Activated T-helper 2 cell treated with anti-CD3 and anti-CD28 coated beads, Interferon-gamma antibody, Interleukin-2, Interleukin-4, amounts not matched to agents 10 μg/mL and 5 μg/mL and 100 μg/mL, durations not matched to agents 14 hours and 24 hours and 36 hours (primary cell): ENCODE data around the gene TRAFD1. TPM values are rescaled to one million over a fixed set of nuclear protein-coding genes. Genes with fewer than 3 reads are reported as not detected.
"Not testable (repeated sequence)": the region's sequence is repeated elsewhere in the genome, so short reads cannot be mapped to it uniquely, and the experiment has no call there.

Experiments used
- DNase-seq: peaks from one replicate; pipeline ENCODE4 v3.0.0; 2021; ENCODE audit warnings: low spot score
- H3K27ac Mint-ChIP-seq: one replicate; pipeline ENCODE4 v1.8.0; 2021; ENCODE audit warnings: mixed read lengths
- H3K27me3 Mint-ChIP-seq: one replicate; pipeline ENCODE4 v1.8.0; 2021; ENCODE audit warnings: low read depth, mixed read lengths
- H3K36me3 Mint-ChIP-seq: one replicate; pipeline ENCODE4 v1.8.0; 2021; ENCODE audit warnings: low read depth, mixed read lengths
- H3K4me1 Mint-ChIP-seq: one replicate; pipeline ENCODE4 v1.8.0; 2021; ENCODE audit warnings: low read depth, mixed read lengths
- H3K4me3 Mint-ChIP-seq: one replicate; pipeline ENCODE4 v1.8.0; 2021; ENCODE audit warnings: low read depth, mild to moderate bottlenecking, moderate library complexity, mixed read lengths
- H3K9me3 Mint-ChIP-seq: one replicate; pipeline ENCODE4 v1.8.0; 2021; ENCODE audit warnings: mixed read lengths
- intact Hi-C: fragments of 100-400 bp; cut with micrococcal nuclease; formaldehyde crosslinking; loops from one replicate; pipeline ENCODE4 v1.15.1; 2023
- total RNA-seq: library from RNA; stranded (reverse); gene quantifications from 2 replicates; pipeline ENCODE4 v1.2.3, GENCODE V29; 2022

TRAFD1 gene, protein sequence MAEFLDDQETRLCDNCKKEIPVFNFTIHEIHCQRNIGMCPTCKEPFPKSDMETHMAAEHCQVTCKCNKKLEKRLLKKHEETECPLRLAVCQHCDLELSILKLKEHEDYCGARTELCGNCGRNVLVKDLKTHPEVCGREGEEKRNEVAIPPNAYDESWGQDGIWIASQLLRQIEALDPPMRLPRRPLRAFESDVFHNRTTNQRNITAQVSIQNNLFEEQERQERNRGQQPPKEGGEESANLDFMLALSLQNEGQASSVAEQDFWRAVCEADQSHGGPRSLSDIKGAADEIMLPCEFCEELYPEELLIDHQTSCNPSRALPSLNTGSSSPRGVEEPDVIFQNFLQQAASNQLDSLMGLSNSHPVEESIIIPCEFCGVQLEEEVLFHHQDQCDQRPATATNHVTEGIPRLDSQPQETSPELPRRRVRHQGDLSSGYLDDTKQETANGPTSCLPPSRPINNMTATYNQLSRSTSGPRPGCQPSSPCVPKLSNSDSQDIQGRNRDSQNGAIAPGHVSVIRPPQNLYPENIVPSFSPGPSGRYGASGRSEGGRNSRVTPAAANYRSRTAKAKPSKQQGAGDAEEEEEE
- total RNA-seq: 34.7 and 37.5 TPM in 2 replicates

DNA sequence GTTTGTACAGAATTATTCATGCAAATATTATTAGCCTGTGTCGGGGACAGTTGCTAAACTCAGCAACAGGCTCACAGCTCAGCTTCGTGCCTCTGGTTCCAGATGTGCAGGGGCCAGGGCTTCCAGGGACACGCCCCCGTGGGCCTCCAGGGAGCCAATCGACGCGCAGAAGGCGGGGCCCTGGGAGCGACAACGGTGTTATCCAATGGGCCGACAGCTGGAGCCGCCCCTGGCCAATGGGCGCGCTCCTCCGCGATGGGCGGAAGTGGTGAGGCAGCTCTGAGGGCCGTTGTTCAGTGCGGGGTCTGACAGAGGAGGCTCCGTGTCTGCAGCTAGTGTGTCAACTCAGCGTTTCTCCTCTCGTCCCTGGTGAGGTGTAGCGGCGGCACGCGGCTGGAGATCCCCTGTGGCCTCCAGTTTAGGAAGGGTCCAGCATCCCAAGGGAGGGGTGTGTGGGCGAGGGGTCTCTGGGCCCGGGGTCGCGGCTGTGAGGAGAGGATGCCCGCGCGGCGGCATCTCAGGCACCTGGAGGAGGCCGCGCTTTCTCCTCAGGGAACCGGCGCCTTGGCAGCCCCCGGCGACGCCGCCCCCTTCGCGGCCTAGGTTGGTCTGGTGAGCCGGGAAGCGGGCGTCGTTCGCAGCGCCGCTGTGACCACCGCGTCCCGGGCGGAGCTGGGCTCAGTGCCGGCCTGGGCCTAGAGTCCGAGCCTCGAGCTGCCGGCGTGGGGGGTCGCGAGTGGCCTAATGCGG is at the start of gene TRAFD1:
Gene TRAFD1, plus strand, starts transcription at position 311 of the 750 bp plus-strand sequence. CDS start 4,963 bp downstream, outside the sequence.
- H3K36me3 Mint-ChIP-seq: peaks cover 10% of the 10 kb centered on the region
- peak; percentile 99 for DNase-seq
- peak within 1 kb of the TSS; percentile 81 for H3K27ac Mint-ChIP-seq
- peaks cover 33% of the 10 kb centered on the region for H3K4me1 Mint-ChIP-seq
- peaks cover 4% of the 10 kb centered on the region for H3K27me3 Mint-ChIP-seq
- intact Hi-C loops: loop anchor here (1.0 to 10.0 kb wide), 3 partner anchors 17 to 438 kb away; partner anchors contain the start of genes ACAD10, BRAP, MAPKAPK5 and NAA25
- H3K4me3 Mint-ChIP-seq: peak within 1 kb of the TSS; percentile 88
- no peaks in the 10 kb centered on the region for H3K9me3 Mint-ChIP-seq

DNA sequence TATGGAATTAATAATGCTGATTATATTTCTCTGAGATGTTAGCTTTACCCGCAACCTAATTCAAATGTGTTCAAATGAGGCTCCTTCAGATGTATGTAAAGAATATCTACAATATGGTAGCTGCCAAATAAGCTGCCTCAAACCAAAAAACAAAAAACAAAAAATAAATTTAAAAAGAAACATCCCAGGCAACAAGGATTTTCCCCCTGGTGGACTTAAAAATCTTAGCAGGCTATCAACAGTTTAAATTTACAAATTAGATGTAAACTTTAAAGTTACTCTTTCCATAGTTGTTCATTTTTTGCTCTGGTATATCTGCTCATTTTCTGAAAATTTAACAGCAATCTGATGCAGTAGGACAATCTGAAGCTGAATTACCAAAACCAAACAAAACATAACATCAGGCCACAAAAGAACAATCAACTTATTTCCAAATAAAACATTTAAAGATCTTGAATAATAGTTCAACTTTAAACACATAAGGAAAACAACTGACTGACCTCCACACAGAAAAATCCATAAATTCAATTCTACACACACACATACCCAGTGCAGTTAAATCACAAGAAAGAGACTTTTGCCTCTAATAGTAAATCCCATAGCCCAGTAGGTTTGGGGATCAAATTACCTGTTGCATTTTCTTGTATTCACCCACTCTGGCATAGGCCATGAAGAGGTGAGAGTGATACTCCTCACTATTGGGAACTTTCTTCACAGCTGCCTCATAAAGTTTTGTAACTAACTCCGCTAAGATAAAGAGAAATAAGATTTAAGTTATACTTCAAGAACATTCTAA is 38.1 kb upstream of the TRAFD1 start:
- no peak overlapping the region for H3K4me3 Mint-ChIP-seq
- H3K27ac Mint-ChIP-seq: peak overlapping the region; percentile 3
- DNase-seq: no peak
- H3K4me1 Mint-ChIP-seq: peaks cover 23% of the 10 kb centered on the region
- H3K27me3 Mint-ChIP-seq: no peaks in the 10 kb centered on the region
- intact Hi-C loops: no loop called here
- H3K36me3 Mint-ChIP-seq: peaks cover 67% of the 10 kb centered on the region
- no peaks in the 10 kb centered on the region for H3K9me3 Mint-ChIP-seq

DNA sequence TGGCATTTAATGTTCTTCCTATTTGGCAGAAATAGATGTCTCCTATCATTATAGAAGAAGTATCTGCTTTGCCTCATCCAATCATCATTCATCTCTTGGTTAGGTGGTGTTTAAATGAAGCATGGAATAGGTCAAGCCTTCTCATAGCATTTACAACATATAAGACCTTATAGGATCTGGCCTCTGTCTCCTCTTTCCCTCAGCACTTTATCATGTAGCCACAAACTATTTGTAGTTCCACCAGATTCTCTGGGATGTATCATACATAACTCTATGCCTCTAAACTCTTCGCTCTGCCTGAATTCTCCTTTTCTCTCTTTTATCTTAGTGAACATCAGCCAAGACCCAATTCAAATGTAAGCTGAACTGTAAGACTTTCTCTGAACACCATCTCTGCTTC is 37.5 kb upstream of the TRAFD1 start:
- DNase-seq: no peak
- Mint-ChIP-seq H3K27ac (peak overlapping the region; percentile 3), H3K36me3 (peaks cover 69% of the 10 kb centered on the region), H3K27me3 (no peaks in the 10 kb centered on the region), H3K4me3 (no peak overlapping the region), H3K4me1 (peaks cover 21% of the 10 kb centered on the region), H3K9me3 (no peaks in the 10 kb centered on the region)
- intact Hi-C loops: no loop called here

DNA sequence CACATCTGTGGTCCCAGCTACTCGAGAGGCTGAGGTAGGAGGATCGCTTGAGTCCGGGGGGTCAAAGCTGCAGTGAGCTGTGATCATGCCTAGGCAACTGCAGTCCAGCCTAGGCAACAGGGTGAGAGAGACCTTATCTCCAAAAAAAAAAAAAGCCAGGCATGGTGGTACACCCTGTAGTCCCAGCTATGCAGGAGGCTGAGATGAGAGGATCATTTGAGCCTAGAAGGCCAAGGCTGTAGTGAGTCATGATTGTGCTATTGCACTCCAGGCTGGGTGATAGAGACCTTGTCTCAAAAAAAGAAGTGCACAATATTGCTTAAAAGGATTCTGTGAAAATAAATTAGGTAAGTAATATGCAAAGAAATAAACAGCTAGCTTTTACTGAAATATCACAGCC is 33.8 kb upstream of the TRAFD1 start:
- DNase-seq: no peak
- Mint-ChIP-seq H3K27me3 (no peaks in the 10 kb centered on the region), H3K4me3 (no peak overlapping the region), H3K9me3 (no peaks in the 10 kb centered on the region), H3K36me3 (peaks cover 73% of the 10 kb centered on the region), H3K27ac (no peak overlapping the region), H3K4me1 (peaks cover 20% of the 10 kb centered on the region)
- intact Hi-C loops: no loop called here

DNA sequence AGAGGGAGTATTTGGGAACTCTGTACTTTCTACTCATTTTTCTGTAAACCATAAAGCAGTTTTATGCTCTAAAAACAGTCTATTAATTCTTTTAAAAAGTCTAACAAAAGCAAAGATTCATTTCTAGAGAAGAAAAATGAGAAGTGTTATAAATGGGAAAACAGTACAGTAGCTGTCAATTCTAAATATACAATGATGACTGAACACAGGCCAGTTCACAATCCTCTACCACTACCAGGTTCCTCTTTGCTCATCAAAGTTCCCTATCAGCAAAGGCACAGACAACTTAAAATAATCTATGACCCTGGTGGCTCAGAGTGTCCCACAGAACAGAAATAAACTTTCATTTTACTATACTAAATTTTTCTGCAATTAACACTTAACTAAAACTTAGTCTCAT is 29.3 kb upstream of the TRAFD1 start:
- no peaks in the 10 kb centered on the region for H3K27me3 Mint-ChIP-seq

DNA sequence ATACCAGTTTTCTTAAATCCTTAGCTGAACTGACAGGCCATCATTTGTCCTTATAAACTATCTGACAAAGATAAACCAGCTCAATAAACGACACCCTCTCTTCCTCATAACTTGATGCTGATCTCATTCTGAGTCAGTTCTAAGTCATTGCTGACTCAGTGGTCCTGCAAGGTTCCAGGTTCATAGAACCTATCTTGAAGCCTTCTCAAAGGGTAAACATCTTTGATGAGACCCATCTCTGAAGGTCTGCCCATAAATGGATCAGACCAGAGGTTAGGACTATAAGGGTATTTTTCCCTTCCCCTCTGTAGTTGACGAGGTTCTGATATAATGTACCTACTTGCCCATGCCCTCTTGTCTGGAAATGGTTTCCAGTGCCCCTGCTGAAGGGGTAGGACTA is 28.7 kb upstream of the TRAFD1 start:
- Mint-ChIP-seq H3K36me3 (peaks cover 74% of the 10 kb centered on the region), H3K9me3 (no peaks in the 10 kb centered on the region), H3K27me3 (no peaks in the 10 kb centered on the region), H3K27ac (peak overlapping the region; percentile 85), H3K4me3 (peak overlapping the region; percentile 21), H3K4me1 (peaks cover 27% of the 10 kb centered on the region)
- intact Hi-C loops: loop anchor here (1.0 to 5.0 kb wide), 4 partner anchors 12 to 36 kb away; partner anchors contain the start of gene NAA25
- DNase-seq: no peak

More for the DNA sequence above, 29.3 kb upstream of the TRAFD1 start:
- Mint-ChIP-seq H3K36me3 (peaks cover 78% of the 10 kb centered on the region), H3K27ac (peak overlapping the region; percentile 85), H3K9me3 (no peaks in the 10 kb centered on the region), H3K4me3 (peak overlapping the region; percentile 2), H3K4me1 (peaks cover 26% of the 10 kb centered on the region)
- intact Hi-C loops: loop anchor here (1.0 to 5.0 kb wide), 4 partner anchors 12 to 36 kb away; partner anchors contain the start of gene NAA25
- DNase-seq: no peak

DNA sequence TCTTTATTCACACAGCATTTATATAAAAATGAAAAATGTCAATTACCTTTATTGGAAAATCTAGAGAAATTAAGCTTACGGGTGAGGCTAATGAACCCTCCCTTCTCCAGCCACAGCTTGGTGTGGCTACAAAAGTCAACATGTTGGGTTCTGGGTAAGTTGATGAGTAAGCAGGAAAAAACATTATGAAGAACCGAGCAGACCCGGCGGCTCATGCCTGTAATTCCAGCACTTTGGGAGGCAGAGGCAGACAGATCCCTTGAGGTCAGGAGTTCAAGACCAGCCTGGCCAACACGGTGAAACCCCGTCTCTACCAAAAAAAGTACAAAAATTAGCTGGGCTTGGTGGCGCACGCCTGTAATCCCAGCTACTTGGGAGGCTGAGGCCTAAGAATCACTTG is 27.7 kb upstream of the TRAFD1 start:
- Mint-ChIP-seq H3K4me3 (no peak overlapping the region), H3K4me1 (peaks cover 28% of the 10 kb centered on the region)

DNA sequence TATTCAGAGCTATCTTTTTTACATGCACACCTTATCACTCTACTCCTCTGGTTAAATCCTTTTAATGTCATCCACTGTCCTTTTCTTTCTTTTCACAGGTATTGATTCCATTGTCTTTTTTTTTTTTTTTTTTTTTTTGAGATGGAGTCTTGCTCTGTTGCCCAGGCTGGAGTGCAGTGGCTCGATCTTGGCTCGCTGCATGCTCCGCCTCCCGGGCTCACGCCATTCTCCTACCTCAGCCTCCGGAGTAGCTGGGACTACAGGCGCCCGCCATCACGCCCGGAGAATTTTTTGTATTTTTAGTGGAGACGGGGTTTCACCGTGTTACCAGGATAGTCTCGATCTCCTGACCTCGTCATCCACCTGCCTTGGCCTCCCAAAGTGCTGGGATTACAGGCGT is 24.9 kb upstream of the TRAFD1 start:
- peaks cover 73% of the 10 kb centered on the region for H3K36me3 Mint-ChIP-seq

More for the DNA sequence above, 27.7 kb upstream of the TRAFD1 start:
- H3K9me3 Mint-ChIP-seq: no peaks in the 10 kb centered on the region
- DNase-seq: no peak
- intact Hi-C loops: loop anchor here (2.0 to 5.0 kb wide), 2 partner anchors 23 to 35 kb away; no protein-coding TSS in a partner anchor
- peak overlapping the region; percentile 46 for H3K27ac Mint-ChIP-seq
- no peaks in the 10 kb centered on the region for H3K27me3 Mint-ChIP-seq
- H3K36me3 Mint-ChIP-seq: peaks cover 69% of the 10 kb centered on the region

DNA sequence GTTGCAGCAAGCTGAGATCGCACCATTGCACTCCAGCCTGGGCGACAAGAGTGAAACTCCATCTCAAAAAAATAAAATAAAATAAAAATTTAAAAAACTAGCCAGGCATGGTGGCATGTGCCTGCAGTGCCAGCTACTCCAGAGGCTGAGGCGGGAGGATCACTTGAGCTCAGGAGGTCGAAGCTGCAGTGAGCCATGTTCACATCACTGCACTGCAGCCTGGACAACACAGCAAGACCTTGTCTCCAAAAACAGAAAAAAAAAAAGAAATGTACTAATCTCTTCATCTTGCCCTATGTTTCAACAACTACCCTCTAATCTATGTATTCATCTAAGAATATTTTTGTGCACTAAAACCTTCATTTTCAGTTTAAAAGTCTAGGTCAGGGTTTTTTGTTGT is 23.2 kb upstream of the TRAFD1 start:
- Mint-ChIP-seq H3K36me3 (peaks cover 71% of the 10 kb centered on the region), H3K9me3 (no peaks in the 10 kb centered on the region), H3K27me3 (no peaks in the 10 kb centered on the region), H3K27ac (no peak overlapping the region), H3K4me3 (no peak overlapping the region), H3K4me1 (peaks cover 36% of the 10 kb centered on the region)
- no peak for DNase-seq
- intact Hi-C loops: no loop called here

More for the DNA sequence above, 24.9 kb upstream of the TRAFD1 start:
- H3K27ac Mint-ChIP-seq, H3K27me3 Mint-ChIP-seq, H3K9me3 Mint-ChIP-seq, DNase-seq, H3K4me3 Mint-ChIP-seq, intact Hi-C loops: not testable (repeated sequence)
- peaks cover 38% of the 10 kb centered on the region for H3K4me1 Mint-ChIP-seq

DNA sequence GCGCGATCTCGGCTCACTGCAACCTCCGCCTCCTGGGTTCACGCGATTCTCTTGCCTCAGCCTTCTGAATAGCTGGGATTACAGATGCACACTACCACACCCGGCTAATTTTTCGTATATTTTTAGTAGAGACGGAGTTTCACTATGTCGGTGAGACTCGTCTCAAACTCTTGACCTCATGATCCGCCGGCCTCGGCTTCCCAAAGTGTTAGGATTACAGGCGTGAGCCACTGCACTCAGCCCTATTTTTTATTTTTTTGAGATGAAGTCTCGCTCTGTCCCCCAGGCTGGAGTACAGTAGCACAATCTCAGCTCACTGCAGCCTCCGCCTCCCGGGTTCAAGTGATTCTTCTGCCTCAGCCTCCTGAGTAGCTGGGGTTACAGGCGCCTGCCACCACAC is 22.6 kb upstream of the TRAFD1 start:
- H3K27me3 Mint-ChIP-seq, H3K27ac Mint-ChIP-seq, DNase-seq, intact Hi-C loops, H3K9me3 Mint-ChIP-seq, H3K4me3 Mint-ChIP-seq: not testable (repeated sequence)
- peaks cover 66% of the 10 kb centered on the region for H3K36me3 Mint-ChIP-seq
- H3K4me1 Mint-ChIP-seq: peaks cover 41% of the 10 kb centered on the region

DNA sequence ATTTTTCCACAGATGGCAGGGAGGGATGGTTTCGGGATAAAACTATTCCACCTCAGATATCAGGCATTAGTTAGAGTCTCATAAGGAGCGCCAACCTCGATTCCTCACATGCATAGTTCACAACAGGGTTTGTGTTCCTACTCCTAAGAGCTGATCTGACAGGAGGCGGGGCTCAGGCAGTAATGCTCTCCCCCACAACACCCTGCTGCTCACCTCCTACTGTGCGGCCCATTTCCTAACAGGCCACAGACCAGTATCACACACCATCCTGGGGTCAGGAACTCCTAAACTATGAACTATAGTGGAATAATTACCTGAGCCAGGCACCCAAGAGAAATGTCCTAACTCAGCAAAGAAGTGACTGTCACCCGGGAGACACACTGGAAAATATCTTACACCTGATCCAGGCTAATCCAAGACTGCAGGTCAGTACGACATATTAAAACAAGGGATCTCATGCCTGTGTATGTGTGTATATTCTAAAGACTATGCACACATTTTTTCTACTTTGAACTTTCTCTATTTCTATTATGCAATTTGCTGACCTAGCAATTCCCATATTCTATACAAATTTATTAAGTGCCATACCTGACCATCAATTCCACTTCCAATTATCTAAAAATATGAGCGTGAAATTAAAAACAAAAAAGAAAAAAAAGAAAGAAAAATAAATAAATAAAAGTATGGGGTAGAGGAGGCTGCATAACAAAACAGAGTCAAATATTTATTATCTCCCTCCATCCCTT is 21.4 kb upstream of the TRAFD1 start:
- Mint-ChIP-seq H3K4me1 (peaks cover 37% of the 10 kb centered on the region), H3K36me3 (peaks cover 59% of the 10 kb centered on the region), H3K4me3 (no peak overlapping the region), H3K27me3 (no peaks in the 10 kb centered on the region), H3K9me3 (no peaks in the 10 kb centered on the region), H3K27ac (no peak overlapping the region)
- intact Hi-C loops: no loop called here
- no peak for DNase-seq
